Liver (tissue), 9 donors: ENCODE data around the gene KRT9. TPM values are rescaled to one million over a fixed set of nuclear protein-coding genes. Genes with fewer than 3 reads are reported as not detected.

Experiments used
- DNase-seq: peaks from one replicate; pipeline ENCODE4 v3.0.0-alpha.2; 2017; ENCODE audit warnings: low spot score
- H3K27ac ChIP-seq, 2 donors: one replicate each; pipeline ENCODE4 v1.7.0; 2013; ENCODE audit warnings: inconsistent platforms in 2 of 2, low read length in 2 of 2, control low read depth in 1 of 2, low read depth in 1 of 2, mild to moderate bottlenecking in 1 of 2
- H3K27me3 ChIP-seq, 4 donors: one replicate each; pipeline versions ENCODE4 v1.6.1 to v1.7.0; 2013; ENCODE audit warnings: low read length in 3 of 4, inconsistent platforms in 1 of 4, mild to moderate bottlenecking in 1 of 4, moderate library complexity in 1 of 4; ENCODE audit not compliant: control insufficient read depth in 4 of 4, insufficient read depth in 4 of 4
- H3K36me3 ChIP-seq, 4 donors: one replicate each; pipeline versions ENCODE4 v1.6.1 to v1.7.0; 2013; ENCODE audit warnings: low read length in 3 of 4, mild to moderate bottlenecking in 3 of 4, low read depth in 1 of 4, moderate library complexity in 1 of 4; ENCODE audit not compliant: control insufficient read depth in 4 of 4, insufficient read depth in 3 of 4
- H3K4me1 ChIP-seq, 4 donors: one replicate each; pipeline versions ENCODE4 v1.6.1 to v1.7.0; 2013; ENCODE audit warnings: low read length in 3 of 4, mild to moderate bottlenecking in 3 of 4, moderate library complexity in 1 of 4; ENCODE audit not compliant: control insufficient read depth in 4 of 4, insufficient read depth in 4 of 4
- H3K4me3 ChIP-seq, 3 donors: one replicate each; pipeline versions ENCODE4 v1.6.1 to v1.7.0; 2013; ENCODE audit warnings: low read length in 3 of 3, control low read depth in 1 of 3, low read depth in 1 of 3, mild to moderate bottlenecking in 1 of 3
- H3K9ac ChIP-seq, 2 donors: one replicate each; pipeline ENCODE4 v1.7.0; 2013; ENCODE audit warnings: low read length in 2 of 2, mild to moderate bottlenecking in 2 of 2, moderate library complexity in 2 of 2, control low read depth in 1 of 2, low read depth in 1 of 2
- H3K9me3 ChIP-seq, 4 donors: one replicate each; pipeline versions ENCODE4 v1.6.1 to v1.7.0; 2013; ENCODE audit warnings: low read length in 3 of 4; ENCODE audit not compliant: control insufficient read depth in 4 of 4
- ATF3 ChIP-seq: IDR thresholded peaks from 2 replicates; pipeline ENCODE4 v1.6.1; 2016; ENCODE audit warnings: antibody characterized with exemption
- EGR1 ChIP-seq, 2 donors: IDR thresholded peaks; 2 replicates each; pipeline ENCODE4 v1.6.1; 2016 to 2018; ENCODE audit warnings: antibody characterized with exemption in 2 of 2, low read depth in 2 of 2
- FOXA2 ChIP-seq: IDR thresholded peaks from 2 replicates; pipeline ENCODE4 v1.6.1; 2016; ENCODE audit warnings: antibody characterized with exemption
- GABPA ChIP-seq, 2 donors: IDR thresholded peaks in 1 of 2; conservative IDR thresholded peaks in 1 of 2; 2 replicates each; pipeline ENCODE4 v1.6.1; 2016; ENCODE audit warnings: antibody characterized with exemption in 2 of 2, mild to moderate bottlenecking in 1 of 2, moderate library complexity in 1 of 2
- HNF4G ChIP-seq: IDR thresholded peaks from 2 replicates; pipeline ENCODE4 v1.6.1; 2016; ENCODE audit warnings: antibody characterized with exemption
- JUND ChIP-seq, 2 donors: IDR thresholded peaks; 2 replicates each; pipeline ENCODE4 v1.6.1; 2016; ENCODE audit warnings: antibody characterized with exemption in 2 of 2
- MAX ChIP-seq: IDR thresholded peaks from 2 replicates; pipeline ENCODE4 v1.6.1; 2016; ENCODE audit warnings: antibody characterized with exemption
- NR2F2 ChIP-seq: IDR thresholded peaks from 2 replicates; pipeline ENCODE4 v1.6.1; 2016; ENCODE audit warnings: antibody characterized with exemption
- RAD21 ChIP-seq, 2 donors: IDR thresholded peaks; 2 replicates each; pipeline ENCODE4 v1.6.1; 2016; ENCODE audit warnings: antibody characterized with exemption in 2 of 2, mild to moderate bottlenecking in 2 of 2
- REST ChIP-seq: IDR thresholded peaks from 2 replicates; pipeline ENCODE4 v1.6.1; 2016; ENCODE audit warnings: antibody characterized with exemption, mild to moderate bottlenecking
- RXRA ChIP-seq, 2 donors: IDR thresholded peaks; 2 replicates each; pipeline ENCODE4 v1.6.1; 2017 to 2018; ENCODE audit warnings: antibody characterized with exemption in 2 of 2, mild to moderate bottlenecking in 1 of 2
- YY1 ChIP-seq: IDR thresholded peaks from 2 replicates; pipeline ENCODE4 v1.6.1; 2016; ENCODE audit warnings: antibody characterized with exemption, mild to moderate bottlenecking
- ZBTB33 ChIP-seq: IDR thresholded peaks from 2 replicates; pipeline ENCODE4 v1.6.1; 2016; ENCODE audit warnings: antibody characterized with exemption
- WGBS: extraction: QIAGEN DNeasy Blood & Tissue Kit; methylation state at CpG from one replicate; pipeline ENCODE4 v1.1.7; 2013; 5-methylcytosine and 5-hydroxymethylcytosine counted together
- polyA plus RNA-seq, 2 donors: library from polyadenylated mRNA; stranded (reverse) in 1 of 2; unstranded in 1 of 2; fragments of 200-250 nt in 1 of 2; fragments of >200 nt in 1 of 2; fragmentation: Nextera tagmentation in 1 of 2; extraction: Ambion mirVana in 1 of 2; gene quantifications; one replicate each; pipeline versions ENCODE4 v1.2.1 to v1.2.3, GENCODE V29; 2013 to 2015
- total RNA-seq, 2 donors: library from RNA; depleted of rRNA; stranded (reverse); fragments of >200 nt; gene quantifications; one replicate each; pipeline ENCODE4 v1.2.3, GENCODE V29; 2014
- donor health status: healthy.
- donor health status: healthy.
- donor health status: healthy.
- donor health status: healthy.
- donor health status: healthy.

Gene KRT9
- total and polyA plus RNA-seq, 4 donors: not detected

- Histone ChIP-seq H3K27me3 (peaks cover 0 to 2% (median 0%) of the 10 kb centered on the region in 4 donors), H3K27ac (no peak overlapping the region), H3K9ac (no peak overlapping the region), H3K36me3 (no peaks in the 10 kb centered on the region), H3K9me3 (no peaks in the 10 kb centered on the region), H3K4me3 (no peak overlapping the region), H3K4me1 (no peaks in the 10 kb centered on the region)
- no peak for TF ChIP-seq GABPA (IDR thresholded peaks at IDR 0.05 in 1 of 2, conservative IDR thresholded peaks at IDR 0.05 in 1 of 2)
- TF ChIP-seq NR2F2: no peak
- TF ChIP-seq JUND (IDR thresholded peaks at IDR 0.05): no peak
- TF ChIP-seq RAD21 (IDR thresholded peaks at IDR 0.05): no peak
- TF ChIP-seq REST: no peak
- no peak for DNase-seq
- WGBS: 88% methylated on average over 7 of the region's 7 CpGs
These were observed 34.9 kb downstream of the KRT9 start for GRCh38 chr17:41536741-41537613.

- no peak for DNase-seq
- no peaks in the 10 kb centered on the region for H3K9me3 ChIP-seq
- H3K36me3 ChIP-seq: no peaks in the 10 kb centered on the region
These were observed 35.9 kb downstream of the KRT9 start for GRCh38 chr17:41535764-41536481.

GRCh38 chr17:41534899-41535546 lies 36.8 kb downstream of the KRT9 start:
- H3K4me3 ChIP-seq: no peak overlapping the region
- no peak overlapping the region for H3K27ac ChIP-seq
- DNase-seq: no peak
- no peak overlapping the region for H3K9ac ChIP-seq
- H3K27me3 ChIP-seq: peaks cover 0 to 7% (median 3%) of the 10 kb centered on the region in 4 donors
- no peaks in the 10 kb centered on the region for H3K9me3 ChIP-seq
- no peaks in the 10 kb centered on the region for H3K36me3 ChIP-seq
- 71% methylated on average over 7 of the region's 7 CpGs for WGBS
- H3K4me1 ChIP-seq: no peaks in the 10 kb centered on the region
- TF ChIP-seq GABPA (IDR thresholded peaks at IDR 0.05 in 1 of 2, conservative IDR thresholded peaks at IDR 0.05 in 1 of 2): no peak
- TF ChIP-seq HNF4G: no peak
- no peak for TF ChIP-seq REST
- TF ChIP-seq MAX: no peak
- TF ChIP-seq ATF3: no peak
- no peak for TF ChIP-seq ZBTB33
- TF ChIP-seq RXRA (IDR thresholded peaks at IDR 0.05): no peak
- TF ChIP-seq EGR1 (IDR thresholded peaks at IDR 0.05; ENCODE audit: low read depth in 2 of 2): no peak

More at GRCh38 chr17:41535764-41536481, 35.9 kb downstream of the KRT9 start:
- Histone ChIP-seq H3K27me3 (peaks cover 0 to 5% (median under 1%) of the 10 kb centered on the region in 4 donors), H3K4me3 (no peak overlapping the region), H3K9ac (no peak overlapping the region), H3K27ac (no peak overlapping the region), H3K4me1 (no peaks in the 10 kb centered on the region)
- 68% methylated on average over 15 of the region's 15 CpGs for WGBS
- TF ChIP-seq YY1 (no peak), NR2F2 (no peak), RXRA (IDR thresholded peaks at IDR 0.05) (no peak), FOXA2 (no peak), MAX (no peak)
